Prostate gland (tissue), 2 donors: ENCODE measurements around the gene LSAMP. TPM values are rescaled to one million over a fixed set of nuclear protein-coding genes. Genes with fewer than 3 reads are reported as not detected.

Source experiments
- DNase-seq: peaks from one replicate; pipeline ENCODE4 v3.0.0-alpha.2; 2019; ENCODE audit warnings: low spot score
- H3K27ac ChIP-seq, 2 donors: fragments of 200-600 bp; sonication (generic); 2 replicates each; pipeline ENCODE4 v1.5.1; 2017 to 2019
- H3K27me3 ChIP-seq: fragments of 200-600 bp; sonication (generic); replicated peaks from 2 replicates; pipeline ENCODE4 v1.5.1; 2019; ENCODE audit not compliant: insufficient read depth
- H3K36me3 ChIP-seq, 2 donors: fragments of 200-600 bp; sonication (generic); 1 replicate in 1 of 2; 2 replicates in 1 of 2; pipeline versions ENCODE4 v1.5.1 to v1.8.1; 2017 to 2019
- H3K4me1 ChIP-seq: fragments of 200-600 bp; sonication (generic); replicated peaks from 2 replicates; pipeline ENCODE4 v1.5.1; 2019
- H3K4me3 ChIP-seq, 2 donors: fragments of 200-600 bp; sonication (generic); 2 replicates each; pipeline ENCODE4 v1.5.1; 2017 to 2019
- H3K9me3 ChIP-seq: fragments of 200-600 bp; sonication (generic); 2 replicates; pipeline ENCODE4 v1.5.1; 2017
- POLR2A ChIP-seq: fragments of 450-650 bp; IDR thresholded peaks from one replicate; pipeline ENCODE4 v1.6.1; 2016; ENCODE audit warnings: antibody characterized with exemption, mild to moderate bottlenecking
- POLR2AphosphoS5 ChIP-seq: sonication (generic); formaldehyde crosslinking; IDR thresholded peaks from one replicate; pipeline ENCODE4 v1.6.1; 2017; ENCODE audit warnings: antibody characterized with exemption
- WGBS: methylation state at CpG from one replicate; pipeline ENCODE4 v1.1.5; 2018; 5-methylcytosine and 5-hydroxymethylcytosine counted together
- intact Hi-C: fragments of 100-400 bp; cut with DNase I; formaldehyde crosslinking; loops from one replicate; pipeline ENCODE4 v1.14.2; 2022
- total RNA-seq, 2 donors: library from RNA; depleted of rRNA; stranded (reverse); fragments of >200 nt; gene quantifications; one replicate each; pipeline ENCODE4 v1.1.0, GENCODE V29; 2016
- TF ChIP-seq, protein P1 (sequence below), 4 experiments: fragments of 200-600 bp in 2 of 4; fragments of 450-650 bp in 2 of 4; sonication (generic) in 2 of 4; IDR thresholded peaks; 1 replicate in 3 of 4; 2 replicates in 1 of 4; pipeline ENCODE4 v1.5.1; 2016 to 2019; ENCODE audit warnings: antibody characterized with exemption in 4 of 4, mild to moderate bottlenecking in 2 of 4, moderate library complexity in 2 of 4

Gene LSAMP
- total RNA-seq, 2 donors from 2014 or later: 15.4 to 38.0 TPM

DNA sequence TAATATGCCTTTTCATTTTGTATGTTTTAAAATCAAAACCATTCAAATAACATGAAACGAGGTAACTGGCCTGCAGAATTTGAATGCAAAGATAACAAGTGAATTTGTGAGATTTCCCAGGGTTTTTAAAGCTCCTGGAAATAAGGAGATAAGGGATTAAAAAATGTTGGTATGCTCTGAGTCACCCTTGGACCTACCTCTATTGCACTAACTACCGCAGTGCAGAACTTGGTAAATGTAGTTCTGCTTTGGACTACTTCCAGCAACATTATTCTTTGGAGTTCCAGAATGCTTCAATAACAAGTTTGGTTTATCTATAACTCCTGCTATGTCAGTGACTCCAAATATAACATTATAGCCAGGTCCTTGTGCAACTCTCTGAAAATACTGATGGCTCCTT is 620.2 kb downstream of the LSAMP start:
- no peaks in the 10 kb centered on the region for H3K36me3 ChIP-seq
- no peak for DNase-seq
- intact Hi-C loops: no loop called here
- no peaks in the 10 kb centered on the region for H3K27me3 ChIP-seq
- TF ChIP-seq, protein P1, sequence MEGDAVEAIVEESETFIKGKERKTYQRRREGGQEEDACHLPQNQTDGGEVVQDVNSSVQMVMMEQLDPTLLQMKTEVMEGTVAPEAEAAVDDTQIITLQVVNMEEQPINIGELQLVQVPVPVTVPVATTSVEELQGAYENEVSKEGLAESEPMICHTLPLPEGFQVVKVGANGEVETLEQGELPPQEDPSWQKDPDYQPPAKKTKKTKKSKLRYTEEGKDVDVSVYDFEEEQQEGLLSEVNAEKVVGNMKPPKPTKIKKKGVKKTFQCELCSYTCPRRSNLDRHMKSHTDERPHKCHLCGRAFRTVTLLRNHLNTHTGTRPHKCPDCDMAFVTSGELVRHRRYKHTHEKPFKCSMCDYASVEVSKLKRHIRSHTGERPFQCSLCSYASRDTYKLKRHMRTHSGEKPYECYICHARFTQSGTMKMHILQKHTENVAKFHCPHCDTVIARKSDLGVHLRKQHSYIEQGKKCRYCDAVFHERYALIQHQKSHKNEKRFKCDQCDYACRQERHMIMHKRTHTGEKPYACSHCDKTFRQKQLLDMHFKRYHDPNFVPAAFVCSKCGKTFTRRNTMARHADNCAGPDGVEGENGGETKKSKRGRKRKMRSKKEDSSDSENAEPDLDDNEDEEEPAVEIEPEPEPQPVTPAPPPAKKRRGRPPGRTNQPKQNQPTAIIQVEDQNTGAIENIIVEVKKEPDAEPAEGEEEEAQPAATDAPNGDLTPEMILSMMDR (IDR thresholded peaks at IDR 0.05): no peak
- TF ChIP-seq POLR2AphosphoS5: no peak
- no peak for TF ChIP-seq POLR2A
- H3K4me1 ChIP-seq: peaks cover 5% of the 10 kb centered on the region
- no peak overlapping the region for H3K4me3 ChIP-seq
- 82% methylated on average over 2 of the region's 2 CpGs for whole genome bisulfite sequencing
- no peaks in the 10 kb centered on the region for H3K9me3 ChIP-seq
- H3K27ac ChIP-seq: no peak overlapping the region

DNA sequence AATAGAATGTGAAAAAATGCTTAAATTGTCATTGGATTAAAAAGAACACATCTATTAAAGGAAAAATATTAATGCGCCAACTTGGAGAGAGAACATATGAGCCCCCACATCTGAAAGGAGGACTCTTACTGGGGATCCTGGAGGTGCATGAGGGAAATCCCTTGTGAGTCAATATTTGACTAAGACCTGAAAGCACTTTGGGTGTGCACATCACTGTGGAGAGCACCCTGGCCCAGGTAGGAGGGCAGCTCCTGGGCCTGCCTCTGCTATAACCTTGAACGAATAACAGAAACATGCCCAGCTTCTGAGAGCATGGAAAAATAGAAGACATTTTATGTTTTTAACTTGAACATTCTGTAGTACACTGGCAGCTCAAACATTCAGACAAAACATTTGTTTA is 622.2 kb downstream of the LSAMP start:
- peaks cover 5% of the 10 kb centered on the region for H3K4me1 ChIP-seq
- TF ChIP-seq POLR2AphosphoS5 (no peak), POLR2A (no peak)
- TF ChIP-seq, protein P1 (IDR thresholded peaks at IDR 0.05): no peak
- DNase-seq: no peak
- no peak overlapping the region for H3K4me3 ChIP-seq
- intact Hi-C loops: no loop called here
- no peaks in the 10 kb centered on the region for H3K27me3 ChIP-seq
- no peaks in the 10 kb centered on the region for H3K36me3 ChIP-seq
- no peak overlapping the region for H3K27ac ChIP-seq
- 63% methylated on average over 2 of the region's 2 CpGs for WGBS
- no peaks in the 10 kb centered on the region for H3K9me3 ChIP-seq

DNA sequence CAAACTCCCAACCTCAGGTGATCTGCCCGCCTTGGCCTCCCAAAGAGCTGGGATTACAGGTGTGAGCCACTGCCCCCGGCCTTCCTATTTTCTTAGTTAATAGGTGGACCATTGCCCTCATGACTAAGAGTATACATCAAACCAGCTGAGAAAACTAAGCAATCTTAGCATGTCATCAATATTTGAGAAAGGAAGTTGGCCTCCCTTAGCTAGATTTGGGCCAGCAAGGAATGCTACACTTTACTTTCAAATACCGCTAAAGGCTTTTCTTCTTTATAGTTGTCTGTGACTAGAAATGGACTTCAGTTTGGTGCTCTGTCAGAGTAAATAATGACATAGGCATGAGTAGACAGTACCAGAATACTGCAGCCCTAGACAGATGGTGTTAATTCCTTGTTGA is 622.7 kb downstream of the LSAMP start:
- H3K36me3 ChIP-seq: no peaks in the 10 kb centered on the region
- intact Hi-C loops: no loop called here
- 54% methylated on average over 3 of the region's 3 CpGs for WGBS
- peak; percentile 37 for TF ChIP-seq POLR2AphosphoS5
- TF ChIP-seq, protein P1 (IDR thresholded peaks at IDR 0.05): no peak
- no peak for TF ChIP-seq POLR2A
- H3K4me1 ChIP-seq: peaks cover 2% of the 10 kb centered on the region
- no peak overlapping the region for H3K27ac ChIP-seq
- no peaks in the 10 kb centered on the region for H3K27me3 ChIP-seq
- peak; percentile 18 for DNase-seq
- no peak overlapping the region for H3K4me3 ChIP-seq
- H3K9me3 ChIP-seq: no peaks in the 10 kb centered on the region

DNA sequence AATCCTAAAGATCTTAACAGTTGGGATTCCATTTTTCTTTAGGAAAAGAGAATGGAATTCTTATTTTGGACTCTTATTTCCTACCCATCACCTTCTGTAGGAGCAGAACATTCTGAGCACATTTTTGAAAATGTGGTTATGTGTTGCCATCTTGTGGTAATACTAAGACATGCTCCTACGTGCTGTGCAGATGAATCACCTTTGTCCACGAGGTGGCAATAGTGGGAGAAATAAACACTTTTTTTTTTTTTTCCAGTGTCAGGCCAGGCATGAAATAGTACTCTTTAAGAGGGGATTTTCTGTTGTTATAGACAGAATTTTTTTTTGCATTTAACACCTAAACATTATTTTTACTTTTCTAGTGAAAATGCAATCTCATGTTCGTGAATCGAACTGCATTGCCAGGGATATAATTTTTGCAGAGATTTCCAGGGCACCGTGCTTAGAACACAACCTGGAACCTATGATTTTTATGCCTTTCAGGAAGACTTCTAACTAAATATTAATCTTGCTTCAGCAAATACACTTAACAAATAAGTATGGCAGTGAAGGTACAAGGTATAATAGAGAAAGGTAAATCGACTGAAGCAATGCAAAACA is 625.4 kb downstream of the LSAMP start:
- no peaks in the 10 kb centered on the region for H3K9me3 ChIP-seq
- no peak overlapping the region for H3K4me3 ChIP-seq
- peak overlapping the region in 1 of 2 donors; percentile 60 for H3K27ac ChIP-seq
- intact Hi-C loops: no loop called here
- DNase-seq: peak; percentile 70
- H3K36me3 ChIP-seq: no peaks in the 10 kb centered on the region
- WGBS: 46% methylated on average over 6 of the region's 6 CpGs
- H3K4me1 ChIP-seq: no peaks in the 10 kb centered on the region
- TF ChIP-seq POLR2AphosphoS5: peak; percentile 53
- TF ChIP-seq, protein P1 (IDR thresholded peaks at IDR 0.05): peak; percentile 79 to 96 (median 93)
- TF ChIP-seq POLR2A: no peak
- H3K27me3 ChIP-seq: no peaks in the 10 kb centered on the region

DNA sequence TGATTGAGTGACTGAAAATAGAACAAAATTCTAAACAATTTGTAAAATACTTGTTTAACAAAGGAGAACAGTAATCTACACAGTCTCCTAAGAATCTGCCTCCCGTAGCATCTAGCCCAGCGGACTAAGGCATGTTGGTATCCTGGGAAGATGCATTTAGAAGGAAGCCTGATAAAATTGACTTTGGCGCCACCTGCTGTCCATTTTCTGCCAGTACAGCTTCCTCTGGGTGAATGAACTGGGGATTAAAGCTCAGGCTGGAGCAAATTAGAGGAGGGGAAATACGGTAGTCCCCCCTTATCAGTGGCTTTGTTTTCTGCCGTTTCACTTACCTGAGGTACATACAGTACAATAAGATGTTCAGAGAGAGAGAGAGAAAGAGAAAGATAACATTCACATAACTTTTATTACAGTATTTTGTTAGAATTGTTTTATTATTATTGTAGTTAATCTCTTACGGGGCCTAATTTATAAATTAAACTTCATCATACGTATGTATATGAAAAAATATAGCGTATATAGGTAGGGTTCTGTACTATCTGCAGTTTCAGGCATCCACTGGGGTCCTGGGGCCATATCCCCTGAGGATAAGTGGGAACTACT is 630.4 kb downstream of the LSAMP start:
- Histone ChIP-seq H3K9me3 (no peaks in the 10 kb centered on the region), H3K36me3 (no peaks in the 10 kb centered on the region), H3K4me1 (no peaks in the 10 kb centered on the region), H3K27ac (no peak overlapping the region), H3K4me3 (no peak overlapping the region), H3K27me3 (no peaks in the 10 kb centered on the region)
- intact Hi-C loops: no loop called here
- 23% methylated on average over 8 of the region's 8 CpGs for WGBS
- no peak for TF ChIP-seq POLR2AphosphoS5
- TF ChIP-seq, protein P1 (IDR thresholded peaks at IDR 0.05): peak; percentile 80 to 87 (median 85)
- DNase-seq: peak; percentile 51
